Osteocyte (in vitro differentiated cells): ENCODE measurements around the gene DPF3. TPM values are rescaled to one million over a fixed set of nuclear protein-coding genes. Genes with fewer than 3 reads are reported as not detected.

Experiments used
- DNase-seq: peaks from one replicate; pipeline ENCODE4 v3.0.0; 2021; ENCODE audit warnings: mixed read lengths; ENCODE audit not compliant: unreplicated experiment; ENCODE audit errors: extremely low spot score
- H3K27ac Mint-ChIP-seq: one replicate; pipeline ENCODE4 v1.8.0; 2021; ENCODE audit warnings: mild to moderate bottlenecking, mixed read lengths; ENCODE audit not compliant: unreplicated experiment
- H3K27me3 Mint-ChIP-seq: one replicate; pipeline ENCODE4 v1.8.0; 2021; ENCODE audit warnings: mixed read lengths; ENCODE audit not compliant: unreplicated experiment
- H3K36me3 Mint-ChIP-seq: one replicate; pipeline ENCODE4 v1.8.0; 2021; ENCODE audit warnings: mixed read lengths; ENCODE audit not compliant: unreplicated experiment
- H3K4me1 Mint-ChIP-seq: one replicate; pipeline ENCODE4 v1.8.0; 2021; ENCODE audit warnings: mixed read lengths; ENCODE audit not compliant: unreplicated experiment
- H3K4me3 Mint-ChIP-seq: one replicate; pipeline ENCODE4 v1.8.0; 2021; ENCODE audit warnings: mild to moderate bottlenecking, moderate library complexity, mixed read lengths; ENCODE audit not compliant: unreplicated experiment
- H3K9me3 Mint-ChIP-seq: one replicate; pipeline ENCODE4 v1.8.0; 2021; ENCODE audit warnings: mixed read lengths; ENCODE audit not compliant: unreplicated experiment
- total RNA-seq: library from RNA; stranded (reverse); gene quantifications from 2 replicates; pipeline ENCODE4 v1.2.1, GENCODE V29; 2021
- TF ChIP-seq, protein P1 (sequence below): fragments of 200-600 bp; sonication (generic); IDR thresholded peaks from 2 replicates; pipeline ENCODE4 v1.5.0; 2021; ENCODE audit warnings: antibody characterized with exemption, mild to moderate bottlenecking, moderate library complexity

Gene DPF3
- total RNA-seq, 1 donor from 2014 or later: 5.8 TPM

DNA sequence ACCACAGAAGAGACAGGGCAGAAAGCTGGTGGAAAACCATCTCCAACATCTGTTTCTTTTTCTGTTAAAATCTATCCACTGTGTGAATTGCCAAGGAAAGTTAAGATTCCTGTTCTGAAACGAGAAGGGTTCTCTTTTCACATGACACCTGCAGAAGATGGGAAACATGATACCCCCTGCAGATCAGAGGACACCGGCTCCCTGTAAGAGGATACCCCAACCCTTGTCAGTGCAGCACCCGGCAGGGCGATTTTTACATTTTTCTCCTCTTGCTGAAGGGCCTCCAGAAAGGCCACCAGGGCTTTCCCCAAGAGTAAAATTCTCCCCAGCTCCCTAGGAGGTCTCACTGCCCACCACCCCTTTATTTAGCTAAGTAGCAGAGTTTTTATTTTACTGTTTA is 48.2 kb downstream of the DPF3 start:
- H3K27ac Mint-ChIP-seq: no peak overlapping the region
- no peaks in the 10 kb centered on the region for H3K9me3 Mint-ChIP-seq

DNA sequence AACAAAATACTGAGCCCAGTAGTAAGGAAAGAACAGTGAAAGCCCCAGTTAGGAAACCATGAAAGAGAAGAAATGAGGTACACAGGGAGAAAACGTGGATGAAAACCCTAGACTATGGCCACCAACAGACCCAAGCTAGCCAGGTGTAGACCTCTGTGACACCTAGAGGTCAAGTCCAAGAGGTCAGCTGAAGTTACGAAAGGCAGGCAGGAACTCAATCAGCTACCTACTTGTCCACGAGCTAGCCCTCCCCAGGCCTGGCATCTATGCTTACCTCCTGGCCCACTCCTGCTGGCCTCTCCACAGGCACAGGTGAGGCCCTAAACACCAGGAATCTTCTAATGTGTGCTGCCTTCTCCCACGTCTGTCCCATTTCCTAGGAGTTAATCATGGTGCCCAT is 48.7 kb downstream of the DPF3 start:
- no peaks in the 10 kb centered on the region for H3K36me3 Mint-ChIP-seq
- peaks cover 2% of the 10 kb centered on the region for H3K4me1 Mint-ChIP-seq
- H3K27ac Mint-ChIP-seq: no peak overlapping the region
- H3K27me3 Mint-ChIP-seq: no peaks in the 10 kb centered on the region
- TF ChIP-seq, protein P1, sequence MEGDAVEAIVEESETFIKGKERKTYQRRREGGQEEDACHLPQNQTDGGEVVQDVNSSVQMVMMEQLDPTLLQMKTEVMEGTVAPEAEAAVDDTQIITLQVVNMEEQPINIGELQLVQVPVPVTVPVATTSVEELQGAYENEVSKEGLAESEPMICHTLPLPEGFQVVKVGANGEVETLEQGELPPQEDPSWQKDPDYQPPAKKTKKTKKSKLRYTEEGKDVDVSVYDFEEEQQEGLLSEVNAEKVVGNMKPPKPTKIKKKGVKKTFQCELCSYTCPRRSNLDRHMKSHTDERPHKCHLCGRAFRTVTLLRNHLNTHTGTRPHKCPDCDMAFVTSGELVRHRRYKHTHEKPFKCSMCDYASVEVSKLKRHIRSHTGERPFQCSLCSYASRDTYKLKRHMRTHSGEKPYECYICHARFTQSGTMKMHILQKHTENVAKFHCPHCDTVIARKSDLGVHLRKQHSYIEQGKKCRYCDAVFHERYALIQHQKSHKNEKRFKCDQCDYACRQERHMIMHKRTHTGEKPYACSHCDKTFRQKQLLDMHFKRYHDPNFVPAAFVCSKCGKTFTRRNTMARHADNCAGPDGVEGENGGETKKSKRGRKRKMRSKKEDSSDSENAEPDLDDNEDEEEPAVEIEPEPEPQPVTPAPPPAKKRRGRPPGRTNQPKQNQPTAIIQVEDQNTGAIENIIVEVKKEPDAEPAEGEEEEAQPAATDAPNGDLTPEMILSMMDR: no peak
- no peaks in the 10 kb centered on the region for H3K9me3 Mint-ChIP-seq
- H3K4me3 Mint-ChIP-seq: no peak overlapping the region
- DNase-seq: no peak

More for the DNA sequence above, 48.2 kb downstream of the DPF3 start:
- no peak for DNase-seq
- TF ChIP-seq, protein P1: no peak
- no peaks in the 10 kb centered on the region for H3K36me3 Mint-ChIP-seq
- no peak overlapping the region for H3K4me3 Mint-ChIP-seq
- H3K27me3 Mint-ChIP-seq: no peaks in the 10 kb centered on the region
- peaks cover 6% of the 10 kb centered on the region for H3K4me1 Mint-ChIP-seq

DNA sequence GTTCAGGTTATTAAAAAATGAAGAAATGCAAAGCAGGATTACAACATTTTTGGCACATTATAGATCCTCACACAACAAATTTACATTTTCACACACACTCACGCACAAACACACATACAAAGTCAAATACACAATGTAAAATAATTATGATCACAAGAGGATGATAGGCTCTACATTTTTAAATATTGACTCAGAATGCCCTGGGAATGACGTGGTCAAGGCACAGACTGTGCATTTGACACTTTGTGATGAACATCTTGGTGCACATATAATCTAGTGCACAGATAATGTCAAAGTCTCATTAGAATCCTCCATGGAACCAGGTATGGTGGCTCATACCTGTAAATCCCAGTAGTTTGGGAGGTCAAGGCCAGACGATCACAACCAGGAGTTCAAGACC is 49.4 kb downstream of the DPF3 start:
- no peak overlapping the region for H3K27ac Mint-ChIP-seq
- no peaks in the 10 kb centered on the region for H3K9me3 Mint-ChIP-seq
- H3K4me3 Mint-ChIP-seq: no peak overlapping the region
- no peaks in the 10 kb centered on the region for H3K27me3 Mint-ChIP-seq
- TF ChIP-seq, protein P1: no peak
- no peak for DNase-seq
- H3K36me3 Mint-ChIP-seq: no peaks in the 10 kb centered on the region
- H3K4me1 Mint-ChIP-seq: peaks cover 2% of the 10 kb centered on the region

DNA sequence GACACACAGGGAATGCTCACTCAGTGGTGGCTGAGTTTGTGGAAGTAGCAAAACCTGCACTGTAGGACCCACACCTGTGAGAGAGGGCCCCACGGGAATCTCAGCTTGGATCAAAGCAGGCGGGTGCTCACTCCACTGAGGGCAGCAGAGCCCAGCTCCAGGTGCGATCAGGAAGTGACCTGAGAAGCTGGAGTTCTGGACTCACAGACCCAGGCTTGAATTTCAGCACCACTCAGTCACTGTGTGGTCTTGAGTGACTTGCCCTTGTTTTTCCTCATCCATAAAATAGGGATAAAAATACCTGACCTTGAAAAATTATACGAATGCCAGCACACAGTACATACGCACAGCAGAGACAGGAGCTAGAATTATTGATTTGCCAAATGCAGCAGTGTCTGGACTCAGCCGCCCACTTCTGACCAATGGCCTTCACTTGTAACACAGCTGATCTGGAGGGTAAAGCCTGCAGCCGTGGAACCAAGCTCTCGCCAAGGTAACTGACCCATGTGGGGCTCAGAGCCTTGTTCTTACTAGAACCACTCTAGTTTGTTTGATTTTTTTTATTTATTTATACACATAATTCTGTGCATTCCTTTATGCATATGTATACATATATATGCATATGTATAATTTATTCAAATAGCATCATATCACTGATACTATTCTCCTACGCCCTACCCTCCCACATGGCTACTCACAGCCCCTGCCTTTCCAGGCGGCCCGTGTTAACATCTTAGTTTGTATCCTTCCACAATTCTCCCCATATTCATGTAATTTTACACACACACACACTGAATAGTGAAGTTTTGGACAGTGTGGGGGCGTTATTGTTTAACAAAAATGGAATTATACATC is 53.9 kb downstream of the DPF3 start:
- Mint-ChIP-seq H3K27ac (no peak overlapping the region), H3K4me3 (no peak overlapping the region), H3K9me3 (no peaks in the 10 kb centered on the region), H3K36me3 (no peaks in the 10 kb centered on the region), H3K27me3 (no peaks in the 10 kb centered on the region), H3K4me1 (no peaks in the 10 kb centered on the region)
- TF ChIP-seq, protein P1: no peak
- DNase-seq: no peak

DNA sequence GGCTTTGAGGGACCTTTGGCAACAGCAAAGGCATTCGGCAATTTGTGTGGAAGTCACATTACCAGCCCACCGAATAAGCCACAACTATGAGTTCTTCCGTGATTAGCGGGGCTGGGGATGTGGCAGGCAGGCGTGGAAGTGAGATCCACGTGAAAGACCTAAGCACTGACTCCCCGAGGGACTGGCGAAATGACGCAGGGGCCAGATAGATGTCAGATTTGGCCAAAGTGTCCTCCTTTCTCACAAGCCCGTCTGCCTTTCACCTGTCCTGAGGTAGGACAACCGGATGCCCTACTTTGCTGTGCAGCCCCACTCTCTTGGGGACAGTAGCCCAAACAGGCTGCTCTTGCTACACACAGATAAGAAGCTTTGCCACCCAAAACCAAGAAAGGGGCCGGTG is 54.5 kb downstream of the DPF3 start:
- H3K27ac Mint-ChIP-seq: no peak overlapping the region
- H3K27me3 Mint-ChIP-seq: no peaks in the 10 kb centered on the region
- DNase-seq: no peak
- no peaks in the 10 kb centered on the region for H3K9me3 Mint-ChIP-seq
- no peaks in the 10 kb centered on the region for H3K36me3 Mint-ChIP-seq
- TF ChIP-seq, protein P1: no peak
- no peaks in the 10 kb centered on the region for H3K4me1 Mint-ChIP-seq
- H3K4me3 Mint-ChIP-seq: no peak overlapping the region
